ENCODE measurements around the gene GRB7.

GRB7 gene

GRCh38 chr17:39772987-39773934 lies 35.5 kb downstream of the GRB7 start:
- DNase-seq (ENCODE audit: insufficient read length) (no peak), FAIRE-seq (no peak)
- TF ChIP-seq POLR2AphosphoS5 (IDR thresholded peaks at IDR 0.05; ENCODE audit: low read depth, low read length) (peak; percentile 34; the same call in 1 of the 2 replicates), TAF1 (IDR thresholded peaks at IDR 0.05; ENCODE audit: borderline replicate concordance, low read depth, low read length) (no peak), POLR2A (IDR thresholded peaks at IDR 0.05; ENCODE audit: low read depth, low read length) (peak; percentile 23; the same call in 1 of the 2 replicates)

- TF ChIP-seq TAF1 (IDR thresholded peaks at IDR 0.05; ENCODE audit: borderline replicate concordance, low read depth, low read length) (no peak), POLR2A (IDR thresholded peaks at IDR 0.05; ENCODE audit: low read depth, low read length) (no peak), POLR2AphosphoS5 (IDR thresholded peaks at IDR 0.05; ENCODE audit: low read depth, low read length) (no peak)
- no peak for DNase-seq (ENCODE audit: insufficient read length)
- peak; percentile 81 for FAIRE-seq
Observed at GRCh38 chr17:39774047-39774446, 36.3 kb downstream of the GRB7 start.

GRCh38 chr17:39775031-39775430 lies 37.3 kb downstream of the GRB7 start:
- DNase-seq (ENCODE audit: insufficient read length) (no peak), FAIRE-seq (peak; percentile 75)
- TF ChIP-seq POLR2A (IDR thresholded peaks at IDR 0.05; ENCODE audit: low read depth, low read length) = no peak
- no peak for TF ChIP-seq TAF1 (IDR thresholded peaks at IDR 0.05; ENCODE audit: borderline replicate concordance, low read depth, low read length)
- TF ChIP-seq POLR2AphosphoS5 (IDR thresholded peaks at IDR 0.05; ENCODE audit: low read depth, low read length) = no peak

GRCh38 chr17:39776252-39776651 lies 38.5 kb downstream of the GRB7 start:
- TF ChIP-seq POLR2A (IDR thresholded peaks at IDR 0.05; ENCODE audit: low read depth, low read length) (no peak), TAF1 (IDR thresholded peaks at IDR 0.05; ENCODE audit: borderline replicate concordance, low read depth, low read length) (no peak), POLR2AphosphoS5 (IDR thresholded peaks at IDR 0.05; ENCODE audit: low read depth, low read length) (no peak)
- peak; percentile 63 for FAIRE-seq
- no peak for DNase-seq (ENCODE audit: insufficient read length)

GRCh38 chr17:39777534-39778365 lies 40.0 kb downstream of the GRB7 start:
- FAIRE-seq = peak; percentile 97
- DNase-seq (ENCODE audit: insufficient read length) = no peak
- no peak for TF ChIP-seq TAF1 (IDR thresholded peaks at IDR 0.05; ENCODE audit: borderline replicate concordance, low read depth, low read length)
- TF ChIP-seq POLR2AphosphoS5 (IDR thresholded peaks at IDR 0.05; ENCODE audit: low read depth, low read length) = no peak
- 0 out of 2 replicates have a peak, but pooled peaks have one; percentile 26 for TF ChIP-seq POLR2A (IDR thresholded peaks at IDR 0.05; ENCODE audit: low read depth, low read length)

- peak; percentile 24 for FAIRE-seq
- TF ChIP-seq POLR2A (IDR thresholded peaks at IDR 0.05; ENCODE audit: low read depth, low read length) (no peak), POLR2AphosphoS5 (IDR thresholded peaks at IDR 0.05; ENCODE audit: low read depth, low read length) (no peak), TAF1 (IDR thresholded peaks at IDR 0.05; ENCODE audit: borderline replicate concordance, low read depth, low read length) (no peak)
- no peak for DNase-seq (ENCODE audit: insufficient read length)
Observed at GRCh38 chr17:39781031-39781860, 43.5 kb downstream of the GRB7 start.

GRCh38 chr17:39781861-39782213 lies 44.1 kb downstream of the GRB7 start:
- no peak for DNase-seq (ENCODE audit: insufficient read length)
- peak; percentile 53 for FAIRE-seq
- no peak for TF ChIP-seq POLR2AphosphoS5 (IDR thresholded peaks at IDR 0.05; ENCODE audit: low read depth, low read length)
- no peak for TF ChIP-seq POLR2A (IDR thresholded peaks at IDR 0.05; ENCODE audit: low read depth, low read length)
- TF ChIP-seq TAF1 (IDR thresholded peaks at IDR 0.05; ENCODE audit: borderline replicate concordance, low read depth, low read length) = no peak

GRCh38 chr17:39782481-39782880 lies 44.7 kb downstream of the GRB7 start:
- FAIRE-seq (peak; percentile 74), DNase-seq (ENCODE audit: insufficient read length) (no peak)
- TF ChIP-seq TAF1 (IDR thresholded peaks at IDR 0.05; ENCODE audit: borderline replicate concordance, low read depth, low read length) (no peak), POLR2AphosphoS5 (IDR thresholded peaks at IDR 0.05; ENCODE audit: low read depth, low read length) (no peak)

GRCh38 chr17:39782980-39783379 lies 45.2 kb downstream of the GRB7 start:
- TF ChIP-seq POLR2A (IDR thresholded peaks at IDR 0.05; ENCODE audit: low read depth, low read length) = no peak
- no peak for TF ChIP-seq TAF1 (IDR thresholded peaks at IDR 0.05; ENCODE audit: borderline replicate concordance, low read depth, low read length)
- no peak for TF ChIP-seq POLR2AphosphoS5 (IDR thresholded peaks at IDR 0.05; ENCODE audit: low read depth, low read length)
- FAIRE-seq = no peak

GRCh38 chr17:39787041-39787440 lies 49.3 kb downstream of the GRB7 start:
- TF ChIP-seq POLR2A (IDR thresholded peaks at IDR 0.05; ENCODE audit: low read depth, low read length) = no peak
- TF ChIP-seq TAF1 (IDR thresholded peaks at IDR 0.05; ENCODE audit: borderline replicate concordance, low read depth, low read length) = no peak
- no peak for TF ChIP-seq POLR2AphosphoS5 (IDR thresholded peaks at IDR 0.05; ENCODE audit: low read depth, low read length)
- peak; percentile 21 for FAIRE-seq
- DNase-seq (ENCODE audit: insufficient read length) = no peak

More at GRCh38 chr17:39782980-39783379, 45.2 kb downstream of the GRB7 start:
- no peak for DNase-seq (ENCODE audit: insufficient read length)
